Measurements from ENCODE around the gene TCEANC2.
"Not testable (repeated sequence)": the region's sequence is repeated elsewhere in the genome, so short reads cannot be mapped to it uniquely, and the experiment has no call there.

The TCEANC2 gene

DNA sequence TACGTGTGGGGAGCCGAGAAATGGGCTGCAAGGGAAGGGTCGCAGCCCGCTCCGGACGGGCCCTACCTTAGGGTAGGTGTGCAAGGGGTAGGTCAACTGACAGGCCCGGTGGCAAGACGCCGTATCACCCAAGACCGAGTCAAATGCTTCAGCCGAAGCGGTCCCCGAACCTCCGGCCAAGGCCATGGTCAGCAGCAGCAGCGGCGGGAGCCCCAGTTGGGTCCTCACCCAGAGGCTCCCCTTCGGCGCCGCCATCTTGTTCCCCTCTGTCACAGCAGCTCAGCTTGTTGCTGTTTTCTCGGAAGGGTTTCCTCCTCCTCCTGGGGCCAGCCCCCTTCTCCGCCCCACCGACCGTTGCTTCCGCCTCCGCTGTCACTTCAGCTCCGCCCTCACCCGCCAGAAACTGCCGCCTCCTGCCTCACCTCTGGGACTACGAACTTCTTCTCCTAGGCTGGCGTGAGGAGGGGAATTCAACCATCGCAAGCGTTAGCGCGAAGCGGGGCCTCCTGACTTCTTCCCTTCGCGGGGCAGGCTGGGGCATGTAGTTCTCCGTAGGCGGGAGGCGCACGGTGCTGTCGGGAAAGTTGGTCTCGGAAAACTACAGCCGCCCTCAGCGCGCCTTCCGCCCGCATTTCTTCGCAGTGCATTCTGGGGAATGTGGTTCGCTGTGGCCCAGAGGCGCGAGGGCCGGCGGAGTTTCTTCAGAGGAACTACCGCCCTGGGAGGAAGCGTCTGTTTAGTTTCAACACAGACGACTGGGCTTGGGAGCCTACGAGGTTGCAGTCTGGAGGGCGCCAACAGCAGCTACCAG lies at the start of gene TCEANC2, which contains the start of gene TMEM59:
Gene TCEANC2 (plus strand): TSS at position 675 of the 811 bp plus-strand sequence. CDS start 815 bp downstream, outside the sequence.
Gene TMEM59 (minus strand): TSS at position 271 of the 811 bp plus-strand sequence. CDS start 16 bp downstream, at position 255.
- DNase-seq = peak; percentile 94

DNA sequence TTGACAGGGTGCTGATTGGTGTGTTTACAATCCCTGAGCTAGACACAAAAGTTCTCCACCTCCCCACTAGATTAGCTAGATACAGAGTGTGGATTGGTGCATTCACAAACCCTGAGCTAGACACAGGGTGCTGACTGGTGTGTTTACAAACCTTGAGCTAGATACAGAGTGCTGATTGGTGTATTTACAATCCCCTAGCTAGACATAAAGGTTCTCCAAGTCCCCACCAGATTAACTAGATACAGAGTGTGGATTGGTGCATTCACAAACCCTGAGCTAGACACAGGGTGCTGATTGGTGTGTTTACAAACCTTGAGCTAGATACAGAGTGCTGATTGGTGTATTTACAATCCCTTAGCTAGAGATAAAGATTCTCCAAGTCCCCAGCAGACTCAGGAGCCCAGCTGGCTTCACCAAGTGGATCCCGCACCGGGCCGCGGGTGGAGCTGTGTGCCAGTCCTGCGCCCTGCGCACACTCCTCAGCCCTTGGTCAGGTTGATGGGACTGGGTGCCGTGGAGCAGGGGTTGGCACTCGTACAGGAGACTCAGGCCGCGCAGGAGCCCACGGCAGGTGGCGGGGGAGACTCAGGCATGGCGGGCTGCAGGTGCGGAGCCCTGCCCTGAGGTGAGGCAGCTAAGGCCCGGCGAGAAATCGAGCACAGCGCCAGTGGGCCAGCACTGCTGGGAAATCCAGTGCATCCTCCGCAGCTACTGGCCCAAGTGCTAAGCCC lies 49.5 kb upstream of the TCEANC2 start:
- DNase-seq = not testable (repeated sequence)

DNA sequence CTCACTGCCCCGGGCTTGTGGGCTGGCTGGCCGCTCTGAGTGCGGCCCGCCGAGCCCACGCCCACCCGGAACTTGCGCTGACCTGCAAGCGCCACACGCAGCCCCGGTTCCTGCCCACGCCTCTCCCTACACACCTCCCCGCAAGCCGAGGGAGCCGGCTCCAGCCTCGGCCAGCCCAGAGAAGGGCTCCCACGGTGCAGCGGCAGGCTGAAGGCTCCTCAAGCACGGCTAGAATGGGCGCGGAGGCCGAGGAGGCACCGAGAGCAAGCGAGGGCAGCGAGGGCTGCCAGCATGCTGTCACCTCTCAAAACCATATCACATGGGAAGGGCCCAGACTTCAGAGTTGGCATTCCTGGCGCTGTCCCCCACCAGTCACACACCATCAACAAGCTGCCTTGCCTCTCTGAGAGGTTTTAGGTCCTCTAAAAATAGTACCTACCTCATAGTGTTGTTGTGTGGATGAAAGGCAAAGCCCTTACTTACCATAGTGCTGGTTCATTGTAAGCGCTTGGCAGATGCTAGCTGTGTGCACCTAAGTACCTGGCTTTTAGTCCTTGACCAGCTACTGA lies 48.8 kb upstream of the TCEANC2 start:
- DNase-seq = no peak

DNA sequence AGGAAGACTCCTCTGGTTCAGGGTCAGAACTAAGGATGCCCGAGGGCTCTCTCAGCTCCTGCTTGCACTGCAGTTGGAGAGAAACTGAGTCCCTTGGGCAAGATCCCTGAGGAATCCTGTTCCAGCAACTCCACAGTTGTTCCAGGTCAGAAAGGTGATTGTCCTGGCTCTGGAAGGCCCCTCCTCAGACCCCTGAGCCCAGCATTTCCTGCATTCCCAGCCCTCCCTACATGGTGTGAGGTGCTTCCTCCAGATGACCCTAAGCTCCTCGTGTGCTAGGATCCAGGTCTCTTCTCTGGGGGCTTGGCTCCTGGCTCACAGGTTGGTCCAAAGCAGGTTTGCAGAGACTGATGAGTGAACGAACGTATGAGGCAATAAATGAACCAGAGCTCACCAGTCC lies 46.9 kb upstream of the TCEANC2 start:
- DNase-seq = no peak

DNA sequence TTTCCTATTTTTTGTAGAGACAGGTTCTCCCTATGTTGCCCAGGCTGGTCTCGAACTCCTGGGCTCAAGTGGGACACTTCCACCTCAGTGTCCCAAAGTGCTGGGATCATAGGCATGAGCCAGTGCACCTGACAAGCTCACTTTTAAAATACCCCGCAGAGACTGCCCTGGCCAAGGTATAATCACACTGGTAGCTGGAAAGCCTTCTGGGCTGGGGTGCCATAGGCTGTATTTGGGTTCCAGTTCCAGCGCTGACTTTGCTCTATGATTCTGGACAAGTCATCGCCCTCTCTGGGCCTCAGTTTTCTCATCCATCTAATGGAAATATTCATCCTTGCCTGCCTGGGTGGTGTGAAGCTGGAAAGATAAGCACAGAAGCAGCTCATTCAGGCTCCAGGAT lies 45.8 kb upstream of the TCEANC2 start:
- DNase-seq = no peak

DNA sequence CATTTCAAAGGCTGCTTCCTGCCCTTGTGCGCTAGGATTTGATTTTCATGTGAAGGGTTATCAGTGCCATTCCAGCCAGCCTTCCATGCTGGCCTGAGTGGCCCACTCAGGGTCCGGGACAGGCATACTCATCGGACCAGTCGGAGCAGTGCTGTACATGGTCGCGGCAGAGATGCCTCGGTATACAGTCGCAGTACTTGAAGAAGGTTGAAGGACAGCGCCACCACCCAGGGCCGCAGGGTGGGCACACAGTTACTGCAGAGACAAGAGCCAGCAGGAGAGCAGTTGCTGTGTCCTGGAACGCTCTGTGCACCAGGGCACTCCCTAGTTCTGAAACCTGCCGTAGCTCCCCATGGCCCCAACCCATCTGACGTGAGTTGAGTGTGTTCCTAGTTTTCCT lies 44.5 kb upstream of the TCEANC2 start:
- DNase-seq = no peak

DNA sequence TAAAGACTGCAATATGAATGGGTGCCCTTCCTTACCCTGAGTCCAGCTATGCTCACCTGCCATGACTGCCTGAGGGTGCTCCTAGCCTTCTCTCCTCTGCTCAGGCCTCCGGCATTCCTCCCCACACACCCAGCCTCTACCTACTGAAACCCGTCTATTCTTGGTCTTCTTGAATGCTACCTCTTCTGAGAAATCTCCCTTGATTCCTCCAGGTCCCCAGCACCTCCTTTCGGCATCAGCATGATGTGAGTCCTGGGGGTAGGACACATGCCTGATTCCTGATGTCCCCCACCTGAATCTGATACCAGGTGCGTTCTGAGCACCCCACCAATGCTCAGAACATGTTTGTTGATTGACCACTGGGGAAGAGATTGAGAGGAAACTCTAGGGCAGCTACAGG lies 44.0 kb upstream of the TCEANC2 start:
- DNase-seq = no peak

DNA sequence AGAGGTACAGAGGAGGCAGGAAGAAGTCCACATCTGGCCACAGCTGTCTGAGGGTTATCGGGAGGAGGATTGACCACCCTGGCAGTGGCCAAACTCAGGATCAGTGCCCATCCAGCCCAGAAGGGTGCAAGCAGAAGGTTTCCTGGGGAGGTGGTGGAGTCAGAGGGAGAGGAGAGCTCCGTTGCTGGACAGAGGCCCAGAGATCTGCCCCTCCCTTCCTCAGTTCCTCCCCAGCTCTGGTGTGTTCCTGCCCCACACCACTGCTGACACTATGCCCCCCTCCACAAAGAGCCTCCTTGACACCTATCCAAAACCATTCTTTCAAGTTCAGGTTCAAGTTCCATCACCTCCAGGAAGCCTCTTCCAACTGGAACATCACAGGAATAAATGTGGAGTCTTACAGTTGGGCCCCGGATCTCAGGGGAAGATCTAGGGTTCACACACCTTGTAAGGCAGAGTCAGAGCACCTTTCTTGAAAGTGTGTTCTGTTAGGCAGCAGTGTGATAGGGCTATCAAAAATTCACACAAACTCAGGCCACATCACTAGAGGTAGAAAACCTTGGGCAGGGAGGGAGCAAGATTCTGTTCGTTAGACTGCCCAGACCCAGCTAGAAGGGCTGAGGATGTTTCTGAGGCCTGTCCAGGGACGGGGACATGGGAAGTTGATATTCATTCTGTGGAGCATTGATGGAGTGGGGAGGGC lies 42.8 kb upstream of the TCEANC2 start:
- DNase-seq = no peak

DNA sequence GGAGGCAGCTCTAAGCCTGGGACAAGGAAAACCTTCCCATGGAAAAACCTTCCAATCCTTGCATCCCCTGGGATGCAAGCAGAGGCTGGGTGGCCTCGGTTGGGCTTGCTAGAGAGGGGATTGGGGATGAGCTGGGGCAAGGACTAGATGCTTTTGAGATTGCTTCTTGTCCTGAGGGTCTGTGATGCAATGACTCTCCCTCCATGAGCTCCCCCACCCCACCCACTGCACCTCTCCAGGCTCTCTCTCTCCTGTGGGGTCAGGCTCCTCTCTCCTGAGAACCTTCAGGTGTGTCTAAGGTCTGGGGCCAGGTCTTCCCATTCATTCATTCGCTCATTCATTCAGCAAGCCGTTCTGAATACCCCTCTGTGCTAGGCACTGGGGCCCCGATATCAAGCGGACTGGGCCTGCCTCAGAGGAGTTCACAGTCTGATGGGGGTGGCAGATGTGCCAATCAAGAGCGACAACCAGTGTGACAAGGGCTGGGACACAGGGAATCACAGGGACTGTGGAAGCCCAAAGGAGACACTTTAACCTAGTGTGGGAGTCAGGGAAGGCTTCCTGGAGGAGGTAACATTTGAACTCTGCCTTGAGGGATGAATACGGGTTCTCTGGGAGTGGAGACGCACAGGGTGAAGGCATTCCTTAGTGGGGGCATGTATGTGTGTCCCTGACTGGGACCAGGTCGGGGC lies 41.9 kb upstream of the TCEANC2 start:
- DNase-seq = no peak

DNA sequence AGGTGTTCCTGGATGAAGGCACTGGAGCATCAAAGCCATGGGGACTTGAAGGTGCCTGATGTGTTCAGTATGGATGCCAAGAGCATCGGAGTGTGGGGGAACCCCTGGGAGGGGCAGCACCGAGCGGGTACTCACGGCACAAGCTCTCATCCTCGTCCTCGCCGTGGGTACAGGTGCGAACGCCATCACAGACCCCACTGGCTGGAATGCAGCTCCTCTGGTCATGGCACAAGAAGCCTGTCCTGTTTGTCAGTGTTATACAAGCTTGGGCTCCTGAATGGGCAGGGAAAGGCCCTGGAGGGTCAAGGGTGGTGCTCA lies 41.4 kb upstream of the TCEANC2 start:
- no peak for DNase-seq

DNA sequence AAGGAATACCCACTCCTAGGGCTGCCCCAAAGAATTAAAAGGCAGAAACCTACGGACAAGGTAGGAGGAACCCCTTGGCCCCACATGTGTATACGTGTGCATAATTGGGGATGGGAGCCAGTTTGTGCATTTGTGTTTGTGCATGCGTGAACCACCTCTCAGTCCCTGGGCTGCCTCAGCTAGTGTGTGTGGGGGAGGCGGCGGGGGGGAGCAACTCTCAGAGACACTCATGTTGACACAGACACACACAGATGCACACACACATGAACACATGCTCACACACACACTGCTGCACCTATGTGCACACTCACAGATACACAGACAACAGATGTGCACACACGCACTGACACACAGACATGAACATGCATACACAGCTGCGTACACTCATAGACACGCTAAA lies 40.5 kb upstream of the TCEANC2 start:
- no peak for DNase-seq

DNA sequence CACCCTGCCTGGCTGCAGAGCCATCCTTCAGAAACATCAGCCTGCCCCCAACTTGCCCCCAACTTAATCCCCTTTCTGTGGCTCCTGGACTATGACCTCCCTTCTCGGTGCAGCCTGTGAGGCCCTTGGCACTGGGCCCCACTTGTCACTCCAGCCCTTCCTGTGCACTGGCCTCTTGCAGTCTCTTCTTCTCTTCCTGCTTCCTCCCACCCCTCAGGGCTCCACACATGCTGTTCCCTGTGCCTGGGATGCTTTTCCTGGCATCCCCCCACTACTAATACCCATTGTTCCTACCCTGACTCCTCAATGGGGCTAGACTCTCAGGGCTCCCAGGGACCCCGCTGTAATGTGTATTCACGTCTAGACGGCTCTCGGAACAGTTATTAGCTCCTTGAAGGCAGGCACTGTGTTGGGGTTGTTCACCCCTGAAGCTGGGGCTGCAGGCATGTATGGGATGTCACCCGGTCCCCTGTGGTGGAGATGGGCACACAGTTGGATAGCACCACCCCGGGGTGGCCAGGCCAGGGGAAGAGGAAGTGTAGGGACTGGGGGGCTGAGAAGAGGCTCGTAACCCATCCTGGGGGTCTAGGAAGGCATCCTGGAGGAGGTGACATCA lies 39.9 kb upstream of the TCEANC2 start:
- no peak for DNase-seq

DNA sequence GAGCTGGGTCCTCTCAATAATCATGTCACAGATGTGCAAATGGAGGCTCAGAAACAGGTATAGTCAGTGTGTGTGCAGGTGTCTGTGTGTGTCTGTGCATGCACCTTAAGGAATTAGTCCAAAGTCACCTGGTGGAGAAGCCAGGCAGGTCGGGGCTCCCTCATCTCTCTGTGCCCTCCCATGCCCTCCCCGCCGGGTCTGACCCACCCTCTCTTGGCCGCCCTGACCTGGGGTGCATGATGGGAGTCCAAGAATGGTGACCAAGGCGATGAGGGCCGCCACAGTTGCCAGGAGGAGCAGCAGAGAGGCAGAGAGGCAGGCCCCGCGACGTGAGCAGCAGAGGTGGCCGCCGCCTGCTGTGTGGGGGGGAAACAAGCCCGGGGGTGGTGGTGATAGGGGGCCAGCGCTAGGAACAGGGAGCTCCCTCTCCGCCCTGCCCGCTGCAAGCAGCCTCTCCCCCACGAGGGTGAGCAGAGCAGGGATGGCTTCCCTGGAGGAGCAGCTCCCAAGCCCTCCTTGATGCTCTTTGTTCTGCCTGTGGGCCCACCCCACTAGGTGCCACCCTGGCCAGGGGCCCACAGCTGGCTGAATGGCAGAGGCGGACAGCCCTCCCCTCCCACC lies 39.3 kb upstream of the TCEANC2 start:
- DNase-seq = no peak

DNA sequence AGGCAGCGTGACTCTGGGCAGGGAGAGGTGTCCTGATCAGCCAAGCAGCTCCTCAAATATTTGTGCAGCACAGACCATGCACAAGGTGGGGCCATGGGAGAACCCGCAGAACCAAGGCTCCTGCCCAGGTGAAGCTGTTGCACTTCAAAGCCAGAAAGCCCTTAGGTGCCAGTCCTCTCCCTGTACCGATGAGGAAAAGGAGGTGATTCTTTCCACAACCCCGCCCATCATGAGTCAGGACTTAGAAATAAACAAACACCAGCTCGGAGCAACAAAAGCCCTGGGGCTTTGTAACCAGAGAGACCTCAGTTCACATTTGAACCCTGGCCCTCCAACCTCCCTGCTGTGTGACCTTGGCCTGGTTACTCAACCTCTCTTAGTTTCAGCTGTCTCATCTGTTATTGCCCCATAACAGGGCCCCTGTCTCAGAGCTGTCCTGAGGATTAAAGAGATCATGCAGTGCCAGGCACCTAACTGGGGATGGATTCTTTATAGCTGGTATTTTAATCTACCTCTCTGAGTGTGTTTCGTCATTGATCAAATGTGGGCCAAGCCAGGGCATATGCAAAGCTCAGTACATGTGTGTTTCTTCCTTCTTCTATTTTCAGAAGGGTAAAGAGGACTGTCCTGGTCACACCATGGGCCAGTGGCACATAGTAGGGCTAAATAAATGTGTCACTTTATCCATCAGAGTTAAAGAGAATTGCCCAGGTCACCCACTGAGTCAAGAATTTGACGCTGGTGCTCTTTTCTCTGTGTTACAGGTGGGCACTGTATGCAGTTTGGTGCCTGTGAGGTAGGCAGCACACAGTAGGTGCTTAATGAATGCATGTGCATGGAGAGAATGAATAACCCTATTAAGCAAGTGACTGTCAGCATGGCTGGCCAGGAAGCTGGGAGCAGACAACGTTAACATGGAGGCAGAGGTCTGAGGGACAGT lies 36.8 kb upstream of the TCEANC2 start:
- DNase-seq = no peak

DNA sequence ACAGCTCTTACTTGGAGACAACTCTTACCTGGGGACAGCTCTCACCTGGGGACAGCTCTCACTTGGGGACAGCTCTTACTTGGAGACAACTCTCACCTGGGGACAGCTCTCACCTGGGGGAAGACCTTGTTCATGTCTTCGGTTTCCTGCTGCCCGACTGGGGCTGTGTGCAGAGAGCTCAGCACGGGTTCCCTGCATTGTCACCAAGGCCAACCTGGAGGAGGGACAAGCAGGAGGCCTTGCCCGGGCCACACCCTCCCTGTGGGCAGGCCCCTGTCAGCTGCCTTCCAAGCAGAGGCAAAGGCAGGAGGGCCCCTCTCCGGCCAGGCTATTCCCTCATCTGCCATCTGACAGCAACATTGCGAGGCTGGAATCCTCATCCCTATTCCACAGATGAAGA lies 35.4 kb upstream of the TCEANC2 start, which contains the start of gene LDLRAD1:
Gene LDLRAD1 (minus strand): TSS at position 208 of the 400 bp plus-strand sequence. CDS start 74 bp downstream, at position 134.
- DNase-seq = no peak

DNA sequence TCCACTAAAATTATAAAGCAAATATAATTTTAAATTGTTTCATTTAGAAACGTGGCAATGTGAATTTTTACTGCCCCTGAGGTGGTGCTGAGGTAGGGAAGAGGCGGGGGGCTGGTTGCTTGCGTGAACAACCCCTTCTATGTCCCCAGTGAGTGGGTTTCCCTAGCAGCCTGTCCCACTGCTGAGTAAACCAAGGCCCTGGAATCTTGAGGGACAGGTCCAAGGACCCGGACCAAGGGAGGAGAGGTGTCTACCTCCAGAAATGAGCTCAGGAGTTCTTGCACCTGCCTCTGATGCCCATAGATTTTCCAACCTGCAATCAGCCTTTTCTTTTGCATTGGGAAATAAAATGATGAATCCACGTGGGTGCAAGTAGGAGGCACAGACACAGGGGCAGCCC lies 34.8 kb upstream of the TCEANC2 start:
- no peak for DNase-seq

DNA sequence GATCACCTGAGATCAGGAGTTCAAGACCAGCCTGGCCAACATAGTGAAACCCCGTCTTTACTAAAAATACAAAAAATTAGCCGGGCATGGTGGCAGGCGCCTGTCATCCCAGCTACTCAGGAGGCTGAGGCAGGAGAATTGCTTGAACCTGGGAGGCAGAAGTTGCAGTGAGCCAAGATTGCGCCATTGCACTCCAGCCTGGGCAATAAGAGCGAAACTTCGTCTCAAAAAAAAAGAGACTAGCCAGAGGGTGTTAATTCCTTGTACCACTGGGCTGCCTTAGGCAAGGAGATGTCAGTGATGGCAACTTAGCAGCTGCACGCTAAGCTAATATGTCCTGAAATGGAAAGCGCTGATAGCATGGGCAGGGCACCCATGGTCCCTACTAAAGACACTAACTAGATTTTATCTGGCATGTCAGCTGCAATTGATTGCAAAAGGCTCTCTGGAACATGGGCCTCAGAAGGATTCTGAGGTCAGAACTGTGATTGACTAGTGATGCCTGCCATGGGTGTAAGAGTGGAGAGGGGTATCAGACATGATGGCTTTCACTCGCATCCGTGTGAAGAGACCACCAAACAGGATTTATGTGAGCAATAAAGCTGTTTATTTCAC lies 33.7 kb upstream of the TCEANC2 start:
- DNase-seq = not testable (repeated sequence)

DNA sequence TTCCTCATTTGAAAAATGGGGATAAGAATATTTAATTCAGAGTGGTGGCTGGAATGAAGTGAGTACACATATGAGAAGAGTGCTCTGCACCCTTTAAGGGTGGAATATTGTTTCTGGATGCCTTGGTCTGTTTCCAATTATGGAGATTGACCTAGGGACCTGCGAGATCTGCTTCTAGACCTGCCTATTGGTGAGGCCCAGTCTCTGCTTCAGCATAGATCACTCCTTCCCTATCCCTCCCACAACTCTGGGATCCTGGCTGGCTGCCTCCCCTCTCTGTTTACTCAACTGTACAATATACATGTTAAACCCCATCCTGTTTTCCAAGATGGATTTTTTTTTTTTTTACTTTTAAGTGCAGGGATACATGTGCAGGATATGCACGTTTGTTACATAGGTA lies 29.1 kb upstream of the TCEANC2 start:
- DNase-seq = no peak

DNA sequence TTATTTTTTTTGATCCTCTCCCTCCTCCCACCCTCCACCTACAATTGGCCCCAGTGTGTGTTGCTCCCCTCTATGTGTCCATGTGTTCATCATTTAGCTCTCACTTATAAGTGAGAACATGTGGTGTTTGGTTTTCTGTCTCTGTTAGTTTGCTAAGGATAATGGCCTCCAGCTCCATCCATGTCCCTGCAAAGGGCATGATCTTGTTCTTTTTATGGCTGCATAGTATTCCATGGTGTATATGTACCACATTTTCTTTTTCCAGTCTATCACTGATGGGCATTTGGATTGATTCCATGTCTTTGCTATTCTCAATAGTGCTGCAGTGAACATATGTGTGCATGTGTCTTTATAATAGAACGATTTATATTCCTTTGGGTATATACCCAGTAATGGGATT lies 28.6 kb upstream of the TCEANC2 start:
- DNase-seq = not testable (repeated sequence)

DNA sequence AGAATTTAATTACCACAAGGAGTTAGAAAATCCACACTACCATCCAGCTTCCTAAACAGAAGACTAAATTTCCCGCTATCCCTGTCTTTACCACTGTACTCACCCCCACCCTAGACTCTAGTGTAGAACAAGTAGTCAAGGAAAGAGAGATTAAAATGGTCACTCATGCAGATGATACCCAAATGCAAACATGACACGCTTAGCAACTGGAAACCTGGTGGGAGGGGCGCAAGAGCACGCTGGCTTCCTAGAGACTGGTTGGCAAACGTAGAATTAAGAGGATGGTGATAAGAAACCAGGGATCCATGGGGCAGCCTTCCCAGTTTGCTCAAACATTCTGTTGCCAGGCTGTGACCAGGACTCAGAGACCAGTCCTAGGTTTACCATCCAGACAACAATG lies 25.6 kb upstream of the TCEANC2 start:
- no peak for DNase-seq

Measured in NCI-H1436 (cell line).